GM12892 (cell line): Measurements from ENCODE around the gene SLC16A2.

ENCODE experiments used
- POLR2A ChIP-seq: IDR thresholded peaks from 2 replicates; pipeline ENCODE4 v1.6.1; 2011; ENCODE audit warnings: low read depth, low read length, control low read depth
- POLR2AphosphoS5 ChIP-seq: IDR thresholded peaks from 2 replicates; pipeline ENCODE4 v1.6.1; 2011; ENCODE audit warnings: low read depth, low read length, control low read depth
- TAF1 ChIP-seq: IDR thresholded peaks from 2 replicates; pipeline ENCODE4 v1.6.1; 2011; ENCODE audit warnings: low read depth, mild to moderate bottlenecking, control low read depth, low read length, borderline replicate concordance

DNA sequence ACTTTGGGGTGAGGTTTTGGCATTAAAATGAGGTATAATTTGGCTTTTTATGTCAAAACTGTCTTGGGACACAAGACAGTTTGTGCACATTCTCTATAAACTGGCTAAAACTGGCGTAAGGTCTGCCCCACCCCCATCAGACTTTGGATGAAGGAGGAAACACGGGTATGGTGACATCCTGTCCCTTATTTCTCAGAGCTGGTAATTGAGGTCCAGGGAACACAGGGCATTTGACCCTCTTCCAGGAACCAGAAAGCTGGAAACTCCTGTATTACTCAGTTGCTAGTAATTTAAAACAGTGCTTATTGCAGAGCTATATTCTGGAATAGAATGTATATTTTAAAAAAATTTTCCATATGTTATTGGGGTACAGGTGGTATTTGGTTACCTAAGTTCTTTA, 78.8 kb downstream of the SLC16A2 start:
- no peak for TF ChIP-seq POLR2A
- TF ChIP-seq POLR2AphosphoS5, result no peak
- no peak for TF ChIP-seq TAF1
